Left forelimb (tissue), 1 donor: ENCODE measurements around the gene NSMF.

ENCODE experiments used
- DNase-seq: peaks from one replicate; pipeline ENCODE4 v3.0.0-alpha.2; 2018; ENCODE audit warnings: low spot score

The NSMF gene

GRCh38 chr9:137432687-137433348 lies 26.3 kb downstream of the NSMF start:
- DNase-seq = no peak

GRCh38 chr9:137431416-137431931 lies 27.7 kb downstream of the NSMF start:
- no peak for DNase-seq

GRCh38 chr9:137430723-137431415 lies 28.3 kb downstream of the NSMF start:
- no peak for DNase-seq

GRCh38 chr9:137429974-137430722 lies 29.0 kb downstream of the NSMF start:
- DNase-seq = no peak

GRCh38 chr9:137429546-137429890 lies 29.6 kb downstream of the NSMF start:
- no peak for DNase-seq

GRCh38 chr9:137428841-137429545 lies 30.1 kb downstream of the NSMF start:
- no peak for DNase-seq

GRCh38 chr9:137428311-137428630 lies 30.9 kb downstream of the NSMF start:
- no peak for DNase-seq

- DNase-seq = no peak
Measured at GRCh38 chr9:137427454-137428310, 31.5 kb downstream of the NSMF start.

GRCh38 chr9:137426018-137426681 lies 33.0 kb downstream of the NSMF start:
- no peak for DNase-seq

GRCh38 chr9:137423514-137424291 lies 35.4 kb downstream of the NSMF start:
- DNase-seq = peak; percentile 65

- peak; percentile 91 for DNase-seq
Measured at GRCh38 chr9:137422604-137423513, 36.3 kb downstream of the NSMF start, which contains the start of the genes EXD3 and NOXA1. Gene EXD3, minus strand, starts transcription at chr9:137423162. Its CDS starts 27,805 bp downstream, at chr9:137395357. Gene NOXA1, plus strand, starts transcription at chr9:137423393. Its CDS starts 137 bp downstream, at chr9:137423530.

GRCh38 chr9:137421838-137422603 lies 37.1 kb downstream of the NSMF start:
- peak; percentile 53 for DNase-seq

- DNase-seq = no peak
Measured at GRCh38 chr9:137417161-137418021, 41.7 kb downstream of the NSMF start.

GRCh38 chr9:137416563-137417151 lies 42.5 kb downstream of the NSMF start:
- DNase-seq = no peak

- no peak for DNase-seq
Measured at GRCh38 chr9:137416006-137416562, 43.0 kb downstream of the NSMF start.

GRCh38 chr9:137415451-137415850 lies 43.7 kb downstream of the NSMF start:
- DNase-seq = no peak
